DMS 273 (cell line): ENCODE measurements around the gene ADAM17.

Source experiments
- DNase-seq: peaks from one replicate; lab custom pipeline; 2025; ENCODE audit not compliant: unreplicated experiment; lab: John Stamatoyannopoulos, UW

Gene ADAM17

DNA sequence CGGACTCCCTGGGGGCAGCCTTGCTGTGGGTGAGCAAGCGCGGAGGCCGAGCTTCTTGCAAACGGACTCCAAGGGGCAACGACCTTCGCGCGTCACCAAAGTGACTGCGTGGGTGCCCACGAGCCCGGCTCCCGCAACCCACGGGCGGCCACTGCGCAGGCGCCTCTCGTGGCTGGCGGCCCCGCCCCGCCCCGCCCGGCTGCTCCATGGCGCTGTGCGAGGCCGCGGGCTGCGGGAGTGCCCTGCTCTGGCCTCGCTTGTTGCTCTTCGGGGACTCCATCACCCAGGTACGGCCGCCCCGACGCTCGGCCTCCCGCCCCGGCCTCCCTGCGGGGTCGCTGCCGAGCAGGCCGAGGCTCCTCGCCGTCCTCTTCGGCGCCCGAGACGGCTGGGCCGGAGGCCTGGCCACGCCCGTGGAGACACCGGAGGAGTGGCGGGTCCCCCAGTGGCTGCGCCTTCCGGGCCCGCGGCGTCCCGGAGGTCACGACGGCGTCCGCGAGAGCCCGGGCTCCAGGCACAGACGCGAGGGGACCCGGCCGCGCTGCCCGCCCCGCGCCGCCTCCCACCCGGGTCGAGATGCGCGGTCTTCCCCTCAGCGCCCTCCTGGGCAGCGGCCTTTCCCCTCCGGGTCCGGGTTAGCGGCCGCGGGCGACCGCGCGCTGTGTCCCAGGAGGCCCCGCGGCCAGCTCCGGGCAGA is 81.1 kb downstream of the ADAM17 start, which contains the start of gene IAH1:
Gene IAH1, plus strand, starts transcription at position 191 of the 697 bp plus-strand sequence. Its CDS starts 16 bp downstream, at position 207.
- peak; percentile 74 for DNase-seq

DNA sequence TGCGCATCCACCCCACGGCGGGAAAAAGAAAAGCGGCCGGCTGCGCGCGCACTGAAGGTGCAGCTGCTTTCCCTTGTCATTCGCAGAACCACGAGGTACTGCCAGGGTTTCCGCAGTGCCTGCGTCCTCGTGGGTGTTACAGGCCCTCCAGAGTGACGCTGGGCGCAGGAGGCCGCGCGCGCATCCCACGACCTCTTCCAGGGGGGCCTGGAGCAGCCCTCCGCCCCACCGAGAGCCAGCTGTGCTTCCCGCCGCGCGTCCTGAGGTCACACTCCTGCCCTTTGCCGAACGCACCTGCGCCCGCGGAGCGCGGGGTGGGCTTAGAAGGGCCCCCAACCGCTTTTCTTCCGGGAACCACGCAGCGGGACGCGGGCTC is 81.7 kb downstream of the ADAM17 start:
- peak; percentile 53 for DNase-seq

GRCh38 chr2:9473308-9473984 is 82.2 kb downstream of the ADAM17 start:
- peak; percentile 30 for DNase-seq

GRCh38 chr2:9472511-9472910 is 83.1 kb downstream of the ADAM17 start:
- DNase-seq = no peak

DNA sequence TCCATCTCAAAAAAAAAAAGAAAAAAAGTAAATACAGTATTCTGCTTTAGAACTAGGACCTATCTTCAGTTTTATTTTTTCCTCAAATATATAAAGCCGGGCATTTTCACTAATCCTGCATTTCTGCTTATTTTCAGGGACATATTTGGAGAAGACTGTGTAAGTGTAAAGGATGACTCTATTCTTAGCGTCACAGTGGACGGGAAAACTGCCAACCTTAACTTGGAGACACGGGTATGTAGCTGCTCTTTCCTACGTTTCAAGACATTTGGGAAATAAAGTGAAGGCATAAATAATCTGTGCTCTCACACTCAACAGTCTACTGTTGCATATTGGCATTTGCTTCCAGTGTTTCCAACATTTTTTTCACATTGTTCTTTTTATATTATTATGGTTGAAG is 84.4 kb downstream of the ADAM17 start:
- DNase-seq = no peak

DNA sequence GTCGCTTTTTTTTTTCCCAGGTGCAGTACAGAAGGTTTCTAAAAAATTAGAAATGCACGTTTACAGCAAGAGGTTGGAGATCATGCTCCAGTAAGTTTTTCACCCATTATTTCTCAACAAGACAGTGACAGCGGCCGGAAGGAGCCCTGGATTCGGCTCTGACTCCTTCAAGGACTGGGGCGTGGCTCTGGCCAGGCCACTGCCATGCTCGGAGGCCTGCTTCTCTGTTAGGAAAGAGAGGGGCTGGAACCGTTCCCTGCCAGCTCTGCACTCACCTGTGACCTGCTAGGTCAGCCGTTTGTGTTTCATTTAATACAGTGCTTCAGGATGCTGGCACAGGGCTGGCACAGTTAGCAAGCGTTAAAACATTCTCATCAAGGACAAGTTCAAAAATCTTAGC is 87.9 kb downstream of the ADAM17 start:
- no peak for DNase-seq

DNA sequence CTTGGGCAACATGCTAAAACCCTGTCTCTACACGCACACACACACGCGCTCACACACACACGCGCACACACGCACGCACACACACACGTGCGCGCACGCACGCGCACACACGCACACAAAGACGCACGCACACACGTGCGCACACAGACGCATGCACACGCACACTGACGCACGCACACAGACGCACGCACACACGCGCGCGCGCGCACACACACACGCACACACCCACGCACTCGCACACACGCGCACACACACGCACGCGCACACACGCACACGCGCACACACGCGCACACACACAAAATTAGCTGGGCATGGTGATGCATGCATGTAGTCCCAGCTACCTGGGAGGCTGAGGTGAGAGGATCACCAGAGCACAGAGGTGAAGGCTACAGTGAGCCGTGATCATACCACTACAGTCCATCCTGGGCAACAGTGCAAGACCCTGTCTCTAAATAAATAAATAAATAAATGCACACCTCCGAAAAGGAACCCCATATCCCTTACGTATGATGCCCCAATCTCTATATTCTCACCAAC is 89.4 kb downstream of the ADAM17 start:
- no peak for DNase-seq

DNA sequence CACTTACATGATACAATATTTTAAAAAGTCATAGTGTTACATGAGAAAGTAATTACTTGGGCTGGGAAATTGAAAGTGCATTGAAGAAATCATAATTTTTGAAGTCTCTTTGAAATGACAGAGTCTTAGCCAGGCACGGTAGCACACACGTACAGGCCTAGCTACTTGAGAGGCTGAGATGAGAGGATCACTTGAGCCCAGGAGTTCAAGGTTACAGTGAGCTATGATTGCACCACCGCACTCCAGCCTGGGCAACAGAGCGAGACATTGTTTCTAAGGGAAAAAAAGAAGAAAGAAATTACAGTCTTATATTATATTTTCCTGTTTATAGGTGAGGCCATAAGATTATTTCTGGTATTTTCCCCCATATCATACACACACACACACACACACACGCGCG is 90.5 kb downstream of the ADAM17 start:
- no peak for DNase-seq

GRCh38 chr2:9463698-9464034 is 92.0 kb downstream of the ADAM17 start:
- DNase-seq = peak; percentile 79

DNA sequence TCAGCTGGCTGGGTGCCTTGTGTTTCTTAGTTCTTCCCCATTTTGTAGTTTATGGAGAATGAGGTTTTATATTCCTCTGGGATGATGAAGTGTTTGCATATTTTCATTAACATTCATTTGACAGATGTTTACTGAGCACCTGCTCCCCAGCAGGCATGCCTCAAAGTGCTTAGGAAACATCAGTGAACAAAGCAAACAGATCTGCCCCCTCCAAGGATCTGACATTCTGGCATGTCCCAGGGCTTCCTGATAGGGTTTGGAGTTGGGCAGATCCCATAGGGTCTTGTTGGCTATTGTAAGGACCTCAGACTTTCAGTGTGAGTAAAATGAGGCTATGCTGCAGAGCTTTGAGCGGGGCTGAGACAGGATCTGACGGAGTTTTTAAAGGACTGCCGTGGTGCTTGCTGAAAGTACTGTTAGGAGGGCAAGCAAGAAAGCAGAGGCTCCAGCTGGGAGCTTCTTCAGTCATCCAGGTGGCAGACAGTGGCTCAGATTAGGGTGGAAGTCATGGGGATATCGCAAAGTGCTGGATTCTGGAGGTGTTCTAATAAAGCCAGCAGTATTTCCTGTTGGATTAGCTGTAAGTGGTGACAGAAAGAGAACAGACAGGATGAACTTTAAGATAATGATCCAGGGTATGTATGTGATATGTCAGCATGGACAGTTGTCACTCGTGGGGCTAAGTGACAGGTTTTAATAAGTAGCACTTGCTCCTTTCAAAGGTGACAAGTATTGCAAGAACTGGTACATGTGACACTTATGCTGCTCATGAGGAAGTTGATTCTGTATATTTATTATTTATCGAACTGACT is 92.5 kb downstream of the ADAM17 start:
- DNase-seq = peak; percentile 67

DNA sequence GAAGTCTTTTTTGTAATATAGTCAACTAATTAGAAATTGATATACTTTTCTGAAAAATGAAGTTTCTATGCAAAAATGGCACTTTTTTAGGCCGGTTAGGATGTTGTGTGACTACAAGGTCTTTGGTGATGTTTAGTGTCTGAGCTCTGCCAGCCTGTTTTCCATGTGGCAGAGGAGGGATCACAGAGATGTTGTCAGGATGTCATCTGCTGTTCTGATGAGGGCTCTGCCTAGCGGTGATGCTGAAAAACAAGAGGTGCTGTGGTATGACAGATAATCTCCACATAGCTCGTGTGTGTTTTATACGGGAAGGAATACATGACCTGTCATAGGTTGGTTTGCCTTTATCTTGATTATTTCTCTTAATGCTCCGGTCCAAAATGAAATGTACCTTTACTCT is 93.3 kb downstream of the ADAM17 start:
- peak; percentile 50 for DNase-seq

DNA sequence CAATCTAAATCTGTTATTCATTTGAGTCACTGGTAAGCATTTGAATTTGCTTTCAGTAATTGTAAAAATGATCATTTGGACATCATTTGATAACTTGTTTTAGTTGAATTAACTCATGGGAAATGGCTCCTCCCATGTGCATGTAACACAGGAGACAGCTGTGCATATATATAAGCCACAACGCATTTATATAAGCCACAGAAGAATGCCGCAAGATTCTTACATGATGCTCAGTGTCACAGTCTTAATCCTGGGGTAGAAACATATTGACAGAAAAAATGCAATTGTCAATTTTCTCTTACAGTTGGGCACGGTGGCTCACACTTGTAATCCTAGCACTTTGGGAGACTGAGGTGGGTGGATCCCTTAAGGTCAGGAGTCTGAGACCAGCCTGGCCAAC is 94.6 kb downstream of the ADAM17 start:
- DNase-seq = no peak

- DNase-seq = no peak
Observed at GRCh38 chr2:9460441-9461017, 95.1 kb downstream of the ADAM17 start.

DNA sequence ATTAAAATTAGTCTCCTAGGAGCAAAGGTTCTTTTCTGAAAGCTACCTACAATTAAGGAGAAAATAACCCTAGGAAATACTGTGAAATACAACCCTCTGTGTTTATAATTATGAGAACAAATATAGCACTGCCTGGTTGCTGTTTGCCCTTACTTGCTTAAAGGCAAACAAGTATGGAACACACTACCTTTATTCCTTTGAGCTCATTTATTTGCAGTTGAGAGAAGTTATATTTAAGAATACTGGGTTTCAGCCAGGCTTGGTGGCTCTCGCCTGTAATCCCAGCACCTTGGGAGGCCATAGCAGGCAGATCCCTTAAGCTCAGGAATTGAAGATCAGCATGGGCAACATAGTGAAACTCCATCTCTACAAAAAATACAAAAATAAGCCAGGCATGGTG is 104.4 kb downstream of the ADAM17 start:
- no peak for DNase-seq

GRCh38 chr2:9445089-9445488 is 110.5 kb downstream of the ADAM17 start:
- no peak for DNase-seq

DNA sequence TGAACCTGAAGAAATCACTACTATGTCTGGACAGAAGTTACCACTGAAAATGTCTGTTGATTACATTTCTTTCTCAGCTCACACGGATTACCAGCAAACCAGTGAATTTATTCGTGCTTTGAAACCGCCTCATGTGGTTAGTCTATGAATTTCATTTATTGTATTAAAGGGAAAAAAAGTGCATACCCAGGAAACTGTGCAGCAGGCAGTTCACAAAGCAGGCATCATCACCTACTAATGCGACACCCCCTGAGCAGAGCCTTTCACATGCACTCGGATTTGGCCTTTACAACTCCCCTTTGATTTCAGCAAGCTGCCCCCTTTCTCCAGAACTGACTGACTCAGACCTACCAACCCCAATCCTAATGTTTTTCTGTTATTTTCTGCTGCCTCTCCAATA is 112.1 kb downstream of the ADAM17 start:
- DNase-seq = no peak

GRCh38 chr2:9441556-9441955 is 114.1 kb downstream of the ADAM17 start:
- no peak for DNase-seq

DNA sequence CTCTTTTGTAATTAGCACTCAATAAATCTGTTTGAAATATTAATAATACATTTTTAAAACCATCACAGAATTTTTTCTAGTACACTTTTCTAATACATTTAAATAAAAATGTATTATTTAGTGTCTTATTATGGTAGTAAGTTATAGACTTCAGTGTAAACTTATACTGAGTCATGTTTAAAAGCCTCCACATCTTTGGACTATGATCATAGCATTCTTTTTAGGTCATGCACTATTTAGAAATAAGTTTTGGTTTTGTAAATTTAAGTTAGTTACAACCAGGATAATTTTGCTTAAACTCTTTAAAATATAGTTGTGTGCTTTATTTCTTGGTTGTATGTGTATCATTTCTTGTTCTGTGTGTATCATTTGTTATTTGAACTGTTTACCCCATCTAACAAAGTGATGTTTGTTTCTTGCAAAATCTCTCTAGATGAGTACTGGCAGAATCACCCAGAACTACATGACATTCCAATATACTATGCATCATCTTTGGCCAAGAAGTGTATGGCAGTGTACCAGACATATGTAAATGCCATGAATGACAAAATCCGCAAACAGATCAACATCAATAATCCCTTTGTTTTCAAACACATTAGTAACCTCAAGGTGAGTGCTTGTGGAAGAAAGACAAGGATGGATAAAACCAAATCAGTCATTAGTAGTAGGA is 115.4 kb downstream of the ADAM17 start:
- no peak for DNase-seq

GRCh38 chr2:9439536-9439935 is 116.1 kb downstream of the ADAM17 start:
- no peak for DNase-seq
